ENCODE data around the gene USP15. TPM values are rescaled to one million over a fixed set of nuclear protein-coding genes. Genes with fewer than 3 reads are reported as not detected.
A peak's percentile ranks its signal among the peaks of the same experiment; 100 is the strongest.
"Not testable (repeated sequence)": the region's sequence is repeated elsewhere in the genome, so short reads cannot be mapped to it uniquely, and the experiment has no call there.

The USP15 gene
- total RNA-seq, 1 donor from 2014 or later = 112 TPM

GRCh38 chr12:62331306-62331705, 71.1 kb downstream of the USP15 start:
- DNase-seq = no peak
- H3K27ac Mint-ChIP-seq = no peak overlapping the region
- peaks cover 48% of the 10 kb centered on the region for H3K36me3 Mint-ChIP-seq (ENCODE audit: low read depth)
- H3K4me3 Mint-ChIP-seq = no peak overlapping the region
- peaks cover 4% of the 10 kb centered on the region for H3K9me3 Mint-ChIP-seq
- intact Hi-C loops (cut with micrococcal nuclease) = no loop called here
- H3K27me3 Mint-ChIP-seq = no peaks in the 10 kb centered on the region
- peaks cover 27% of the 10 kb centered on the region for H3K4me1 Mint-ChIP-seq

GRCh38 chr12:62332598-62332997, 72.4 kb downstream of the USP15 start:
- no peak for DNase-seq
- no peaks in the 10 kb centered on the region for H3K27me3 Mint-ChIP-seq
- intact Hi-C loops (cut with micrococcal nuclease) = no loop called here
- peaks cover 54% of the 10 kb centered on the region for H3K36me3 Mint-ChIP-seq (ENCODE audit: low read depth)
- H3K4me3 Mint-ChIP-seq = no peak overlapping the region
- H3K4me1 Mint-ChIP-seq = peaks cover 27% of the 10 kb centered on the region
- peaks cover 9% of the 10 kb centered on the region for H3K9me3 Mint-ChIP-seq
- H3K27ac Mint-ChIP-seq = no peak overlapping the region

GRCh38 chr12:62335057-62335456, 74.9 kb downstream of the USP15 start:
- intact Hi-C loops (cut with micrococcal nuclease) = no loop called here
- peaks cover 64% of the 10 kb centered on the region for H3K36me3 Mint-ChIP-seq (ENCODE audit: low read depth)
- H3K4me1 Mint-ChIP-seq = peaks cover 31% of the 10 kb centered on the region
- H3K27ac Mint-ChIP-seq = no peak overlapping the region
- no peak overlapping the region for H3K4me3 Mint-ChIP-seq
- DNase-seq = no peak
- H3K9me3 Mint-ChIP-seq = peaks cover 30% of the 10 kb centered on the region
- no peaks in the 10 kb centered on the region for H3K27me3 Mint-ChIP-seq

- peaks cover 35% of the 10 kb centered on the region for H3K4me1 Mint-ChIP-seq
- peaks cover 37% of the 10 kb centered on the region for H3K9me3 Mint-ChIP-seq
- intact Hi-C loops (cut with micrococcal nuclease) = no loop called here
- H3K36me3 Mint-ChIP-seq (ENCODE audit: low read depth) = peaks cover 67% of the 10 kb centered on the region
- H3K4me3 Mint-ChIP-seq = no peak overlapping the region
- H3K27me3 Mint-ChIP-seq = no peaks in the 10 kb centered on the region
- no peak overlapping the region for H3K27ac Mint-ChIP-seq
- DNase-seq = no peak
These were observed 75.6 kb downstream of the USP15 start for GRCh38 chr12:62335796-62336195.

- Mint-ChIP-seq H3K9me3 (peaks cover 42% of the 10 kb centered on the region), H3K4me1 (peaks cover 41% of the 10 kb centered on the region), H3K36me3 (ENCODE audit: low read depth) (peaks cover 79% of the 10 kb centered on the region)
- intact Hi-C loops (cut with micrococcal nuclease); H3K27ac Mint-ChIP-seq; H3K27me3 Mint-ChIP-seq; H3K4me3 Mint-ChIP-seq; DNase-seq: not testable (repeated sequence)
These were observed 77.4 kb downstream of the USP15 start for GRCh38 chr12:62337643-62338042.

GRCh38 chr12:62342614-62343303, 82.6 kb downstream of the USP15 start:
- Mint-ChIP-seq H3K9me3 (peaks cover 46% of the 10 kb centered on the region), H3K36me3 (ENCODE audit: low read depth) (peaks cover 81% of the 10 kb centered on the region), H3K4me1 (peaks cover 39% of the 10 kb centered on the region)
- not testable (repeated sequence) for H3K4me3 Mint-ChIP-seq, H3K27ac Mint-ChIP-seq, H3K27me3 Mint-ChIP-seq
- intact Hi-C loops (cut with micrococcal nuclease) = loop anchor here (5.0 kb wide), 1 partner anchor 35 kb away; no protein-coding TSS in a partner anchor
- peak; percentile 47 for DNase-seq

- peaks cover 34% of the 10 kb centered on the region for H3K4me1 Mint-ChIP-seq
- peak; percentile 51 for DNase-seq
- not testable (repeated sequence) for H3K27me3 Mint-ChIP-seq, H3K4me3 Mint-ChIP-seq
- intact Hi-C loops (cut with micrococcal nuclease) = loop anchor here (5.0 kb wide), 1 partner anchor 34 kb away; no protein-coding TSS in a partner anchor
- peak overlapping the region; percentile 30 for H3K27ac Mint-ChIP-seq
- peaks cover 75% of the 10 kb centered on the region for H3K36me3 Mint-ChIP-seq (ENCODE audit: low read depth)
- H3K9me3 Mint-ChIP-seq = peaks cover 39% of the 10 kb centered on the region
These were observed 83.3 kb downstream of the USP15 start for GRCh38 chr12:62343304-62344120.

- H3K27me3 Mint-ChIP-seq = not testable (repeated sequence)
- peaks cover 31% of the 10 kb centered on the region for H3K4me1 Mint-ChIP-seq
These were observed 84.7 kb downstream of the USP15 start for GRCh38 chr12:62344731-62345556.

GRCh38 chr12:62345667-62346066, 85.5 kb downstream of the USP15 start:
- Mint-ChIP-seq H3K9me3 (peaks cover 21% of the 10 kb centered on the region), H3K36me3 (ENCODE audit: low read depth) (peaks cover 63% of the 10 kb centered on the region), H3K27ac (no peak overlapping the region), H3K27me3 (no peaks in the 10 kb centered on the region), H3K4me3 (no peak overlapping the region), H3K4me1 (peaks cover 26% of the 10 kb centered on the region)
- DNase-seq = no peak
- intact Hi-C loops (cut with micrococcal nuclease) = loop anchor here (5.0 kb wide), 1 partner anchor 83 kb away; the partner anchor contains the start of gene USP15

More at GRCh38 chr12:62344731-62345556, 84.7 kb downstream of the USP15 start:
- not testable (repeated sequence) for DNase-seq, H3K27ac Mint-ChIP-seq, H3K4me3 Mint-ChIP-seq
- Mint-ChIP-seq H3K9me3 (peaks cover 28% of the 10 kb centered on the region), H3K36me3 (ENCODE audit: low read depth) (peaks cover 68% of the 10 kb centered on the region)
- intact Hi-C loops (cut with micrococcal nuclease) = loop anchor here (5.0 kb wide), 2 partner anchors 32 to 83 kb away; partner anchors contain the start of gene USP15

GRCh38 chr12:62346817-62347216, 86.6 kb downstream of the USP15 start:
- Mint-ChIP-seq H3K27ac (peak overlapping the region; percentile 3), H3K36me3 (ENCODE audit: low read depth) (peaks cover 55% of the 10 kb centered on the region), H3K4me1 (peaks cover 18% of the 10 kb centered on the region), H3K9me3 (peaks cover 14% of the 10 kb centered on the region), H3K27me3 (no peaks in the 10 kb centered on the region), H3K4me3 (no peak overlapping the region)
- intact Hi-C loops (cut with micrococcal nuclease) = loop anchor here (5.0 kb wide), 1 partner anchor 85 kb away; the partner anchor contains the start of gene USP15
- DNase-seq = no peak

- Mint-ChIP-seq H3K4me1 (peaks cover 15% of the 10 kb centered on the region), H3K27me3 (no peaks in the 10 kb centered on the region), H3K9me3 (peaks cover 14% of the 10 kb centered on the region), H3K36me3 (ENCODE audit: low read depth) (peaks cover 42% of the 10 kb centered on the region), H3K4me3 (no peak overlapping the region), H3K27ac (no peak overlapping the region)
- peak; percentile 51 for DNase-seq
- intact Hi-C loops (cut with micrococcal nuclease) = loop anchor here (5.0 kb wide), 1 partner anchor 86 kb away; the partner anchor contains the start of gene USP15
These were observed 87.9 kb downstream of the USP15 start for GRCh38 chr12:62347922-62348650.

- peaks cover 29% of the 10 kb centered on the region for H3K36me3 Mint-ChIP-seq (ENCODE audit: low read depth)
- intact Hi-C loops (cut with micrococcal nuclease) = no loop called here
- H3K27me3 Mint-ChIP-seq = no peaks in the 10 kb centered on the region
- DNase-seq = peak; percentile 35
- H3K4me3 Mint-ChIP-seq = no peak overlapping the region
- peaks cover 16% of the 10 kb centered on the region for H3K4me1 Mint-ChIP-seq
- H3K9me3 Mint-ChIP-seq = peaks cover 2% of the 10 kb centered on the region
- H3K27ac Mint-ChIP-seq = no peak overlapping the region
These were observed 90.3 kb downstream of the USP15 start for GRCh38 chr12:62350554-62350953.

GRCh38 chr12:62351326-62351725, 91.1 kb downstream of the USP15 start:
- Mint-ChIP-seq H3K36me3 (ENCODE audit: low read depth) (peaks cover 31% of the 10 kb centered on the region), H3K4me3 (no peak overlapping the region), H3K27me3 (no peaks in the 10 kb centered on the region), H3K4me1 (peaks cover 16% of the 10 kb centered on the region), H3K27ac (no peak overlapping the region), H3K9me3 (no peaks in the 10 kb centered on the region)
- no peak for DNase-seq
- intact Hi-C loops (cut with micrococcal nuclease) = no loop called here

All from activated CD4-positive, alpha-beta T cell treated with anti-CD3 and anti-CD28 coated beads, Interleukin-2, amount 10 ng/mL, durations not matched to agents 24 days and 14 days (primary cell).